ENCODE measurements around the gene FAM83D. TPM values are rescaled to one million over a fixed set of nuclear protein-coding genes. Genes with fewer than 3 reads are reported as not detected.

Gene FAM83D
- polyA plus RNA-seq, 1 donor from 2014 or later, result 0.48 TPM

- Histone ChIP-seq H3K79me2 (replicated peaks; ENCODE audit: insufficient read depth, low read length) (no peaks in the 10 kb centered on the region), H3K27me3 (ENCODE audit: insufficient read depth, low read depth, low read length) (peaks cover 12% of the 10 kb centered on the region), H4K20me1 (ENCODE audit: insufficient read depth) (no peaks in the 10 kb centered on the region), H3F3A (ENCODE audit: insufficient read depth, low read length, poor library complexity, severe bottlenecking) (no peaks in the 10 kb centered on the region), H3K36me3 (ENCODE audit: insufficient read depth, low read length) (no peaks in the 10 kb centered on the region), H2AFZ (ENCODE audit: low read depth, low read length) (no peak overlapping the region), H3K4me3 (ENCODE audit: low read length) (no peak overlapping the region), H3K9me3 (ENCODE audit: low read length) (no peaks in the 10 kb centered on the region), H3K9me2 (ENCODE audit: insufficient read depth, low read length) (no peaks in the 10 kb centered on the region), H3K27ac (ENCODE audit: low read length) (no peak overlapping the region), H3K9ac (ENCODE audit: low read length) (no peak overlapping the region), H3K4me2 (ENCODE audit: low read length) (no peak overlapping the region)
- TF ChIP-seq RAD21 (conservative IDR thresholded peaks at IDR 0.05), result no peak
- no peak for TF ChIP-seq TAF1 (IDR thresholded peaks at IDR 0.05; ENCODE audit: low read depth)
- TF ChIP-seq MXI1 (conservative IDR thresholded peaks at IDR 0.05; ENCODE audit: poor library complexity, severe bottlenecking), result no peak
- no peak for TF ChIP-seq SMC3 (conservative IDR thresholded peaks at IDR 0.05; ENCODE audit: poor library complexity)
- no peak for TF ChIP-seq REST (IDR thresholded peaks at IDR 0.05; ENCODE audit: borderline replicate concordance)
- TF ChIP-seq EP300 (conservative IDR thresholded peaks at IDR 0.05; ENCODE audit: poor library complexity, severe bottlenecking), result no peak
- TF ChIP-seq EZH2 (IDR thresholded peaks at IDR 0.05; ENCODE audit: borderline replicate concordance, insufficient read depth, low read length, poor library complexity, severe bottlenecking), result no peak
- TF ChIP-seq CTCF (IDR thresholded peaks at IDR 0.05; ENCODE audit: poor library complexity, severe bottlenecking), result no peak
- no peak for TF ChIP-seq POLR2AphosphoS5 (IDR thresholded peaks at IDR 0.05)
These were observed 30.1 kb upstream of the FAM83D start for GRCh38 chr20:38896009-38896594.

GRCh38 chr20:38897267-38897666 is 28.9 kb upstream of the FAM83D start:
- TF ChIP-seq MXI1 (conservative IDR thresholded peaks at IDR 0.05; ENCODE audit: poor library complexity, severe bottlenecking) (no peak), EP300 (conservative IDR thresholded peaks at IDR 0.05; ENCODE audit: poor library complexity, severe bottlenecking) (no peak), REST (IDR thresholded peaks at IDR 0.05; ENCODE audit: borderline replicate concordance) (no peak), POLR2AphosphoS5 (IDR thresholded peaks at IDR 0.05) (no peak), EZH2 (IDR thresholded peaks at IDR 0.05; ENCODE audit: borderline replicate concordance, insufficient read depth, low read length, poor library complexity, severe bottlenecking) (no peak), TAF1 (IDR thresholded peaks at IDR 0.05; ENCODE audit: low read depth) (no peak), RAD21 (conservative IDR thresholded peaks at IDR 0.05) (no peak), CTCF (IDR thresholded peaks at IDR 0.05; ENCODE audit: poor library complexity, severe bottlenecking) (no peak), SMC3 (conservative IDR thresholded peaks at IDR 0.05; ENCODE audit: poor library complexity) (no peak)
- H3K27ac ChIP-seq (ENCODE audit: low read length), result no peak overlapping the region
- no peaks in the 10 kb centered on the region for H3K36me3 ChIP-seq (ENCODE audit: insufficient read depth, low read length)

More at GRCh38 chr20:38897267-38897666, 28.9 kb upstream of the FAM83D start:
- Histone ChIP-seq H3K4me2 (ENCODE audit: low read length) (no peak overlapping the region), H2AFZ (ENCODE audit: low read depth, low read length) (no peak overlapping the region), H3K4me3 (ENCODE audit: low read length) (no peak overlapping the region), H3K27me3 (ENCODE audit: insufficient read depth, low read depth, low read length) (peaks cover 12% of the 10 kb centered on the region), H3K9me2 (ENCODE audit: insufficient read depth, low read length) (no peaks in the 10 kb centered on the region), H3K9ac (ENCODE audit: low read length) (no peak overlapping the region), H4K20me1 (ENCODE audit: insufficient read depth) (no peaks in the 10 kb centered on the region), H3K9me3 (ENCODE audit: low read length) (no peaks in the 10 kb centered on the region), H3K79me2 (replicated peaks; ENCODE audit: insufficient read depth, low read length) (no peaks in the 10 kb centered on the region), H3F3A (ENCODE audit: insufficient read depth, low read length, poor library complexity, severe bottlenecking) (no peaks in the 10 kb centered on the region)
